H1 (cell line): ENCODE results near the gene TXNIP. TPM values are rescaled to one million over a fixed set of nuclear protein-coding genes. Genes with fewer than 3 reads are reported as not detected.

Experiments used
- CBX8 ChIP-seq: fragments of 300-800, 300-1000 bp; sonication (generic); IDR thresholded peaks from 2 replicates; pipeline ENCODE4 v1.7.1; 2016; ENCODE audit warnings: low read depth, low read length, borderline replicate concordance
- CHD7 ChIP-seq: fragments of 300-600 bp; sonication (generic); IDR thresholded peaks from 2 replicates; pipeline ENCODE4 v1.7.1; 2012; ENCODE audit warnings: low read length, moderate library complexity, mild to moderate bottlenecking, inconsistent platforms; ENCODE audit not compliant: insufficient replicate concordance
- KDM1A ChIP-seq: fragments of 200-600, 300-600 bp; sonication (generic); IDR thresholded peaks from 2 replicates; pipeline ENCODE4 v1.7.1; 2016; ENCODE audit warnings: mild to moderate bottlenecking, low read length, borderline replicate concordance
- MAX ChIP-seq: IDR thresholded peaks from 2 replicates; pipeline ENCODE4 v1.6.1; 2012; ENCODE audit warnings: inconsistent platforms
- RBBP5 ChIP-seq: IDR thresholded peaks from 2 replicates; pipeline ENCODE4 v1.7.1; 2012; ENCODE audit warnings: low read depth, mild to moderate bottlenecking, inconsistent platforms, low read length, moderate library complexity, borderline replicate concordance
- SIRT6 ChIP-seq: IDR thresholded peaks from one replicate; pipeline ENCODE4 v1.7.1; 2012; ENCODE audit warnings: low read length, inconsistent platforms
- TAF1 ChIP-seq: IDR thresholded peaks from 2 replicates; pipeline ENCODE4 v1.6.1; 2011; ENCODE audit warnings: mild to moderate bottlenecking, low read depth, low read length
- USF2 ChIP-seq: IDR thresholded peaks from 2 replicates; pipeline ENCODE4 v1.6.1; 2011; ENCODE audit warnings: low read length, improper control_type of control experiment
- ZNF274 ChIP-seq: IDR thresholded peaks from 2 replicates; pipeline ENCODE4 v1.7.0; 2012; ENCODE audit warnings: low read length, borderline replicate concordance; ENCODE audit errors: extremely low read depth
- polyA plus RNA-seq, 7 experiments: library from polyadenylated mRNA; depleted of rRNA in 3 of 7; stranded (reverse) in 5 of 7; unstranded in 2 of 7; fragments of >200 nt in 5 of 7; fragments of 200-250 nt in 2 of 7; gene quantifications; 1 replicate in 5 of 7; 2 replicates in 1 of 7; 4 replicates in 1 of 7; pipeline versions ENCODE4 v1.2.1 to v1.2.3, GENCODE V29; 2011 to 2013; ENCODE audit warnings: missing spikeins in 2 of 7, mixed read lengths in 2 of 7
- total RNA-seq: library from RNA; stranded (reverse); fragmentation: NEBNext Ultra II Directional; extraction: Animal tissue kit (Norgen Biotek cat#: 25700); gene quantifications from 2 replicates; pipeline ENCODE4 v1.2.1, GENCODE V29; 2021

Gene TXNIP
- total and polyA plus RNA-seq, 2 of the 8 experiments (the other 6 are each of a cell fraction or from before 2014, with no cell fraction given): 12.3 to 56.8 TPM

DNA sequence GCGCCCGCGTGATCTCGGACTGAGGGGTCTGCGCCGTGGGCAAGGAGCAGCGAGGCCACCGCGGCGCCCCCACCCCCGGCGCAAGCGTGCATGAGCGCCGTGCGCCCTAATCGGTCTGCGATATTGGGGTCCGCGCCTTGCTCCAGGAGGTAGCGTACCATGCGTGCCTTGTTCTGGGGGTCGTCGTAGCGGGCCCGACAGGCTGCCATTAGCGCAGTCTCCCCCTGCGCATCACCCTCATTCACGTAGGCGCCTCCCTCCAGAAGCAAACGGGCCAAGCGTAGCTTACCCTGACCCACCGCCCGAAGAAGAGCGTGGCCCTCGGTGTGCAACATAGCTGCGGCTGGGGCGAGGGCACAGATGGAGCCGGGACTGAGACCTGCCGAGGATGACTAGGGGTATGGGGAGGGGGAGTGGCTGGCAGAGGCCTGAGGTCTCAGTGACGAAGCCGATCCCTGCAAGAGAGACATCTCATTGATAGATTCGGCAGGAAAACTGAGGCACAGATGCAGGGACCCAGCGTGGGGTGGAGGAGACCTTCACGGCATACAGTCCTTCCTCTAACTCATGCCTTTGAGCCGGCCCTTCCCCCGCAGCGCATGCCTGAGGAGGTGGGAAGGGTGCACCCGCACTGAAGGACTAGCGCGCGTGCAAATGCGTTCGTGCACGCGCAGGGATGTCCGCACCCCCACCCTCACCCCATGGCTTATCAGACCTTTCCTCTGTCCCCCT lies 34.8 kb downstream of the TXNIP start (continued):
- TF ChIP-seq CHD7: no peak
- TF ChIP-seq MAX: 0 out of 2 replicates have a peak, but pooled peaks have one; percentile 20
- TF ChIP-seq USF2: no peak
- no peak for TF ChIP-seq KDM1A
- no peak for TF ChIP-seq ZNF274
- peak; percentile 38; the same call in 1 of the 2 replicates for TF ChIP-seq RBBP5
- TF ChIP-seq CBX8: no peak
- TF ChIP-seq SIRT6: no peak
- no peak for TF ChIP-seq TAF1
